HUES48 (cell line): ENCODE data around the gene HIPK2.

ENCODE experiments used
- H3K27ac ChIP-seq: one replicate; pipeline ENCODE4 v1.7.0; 2013; ENCODE audit warnings: low read depth, low read length, inconsistent platforms
- H3K27me3 ChIP-seq: 2 replicates; pipeline ENCODE4 v1.6.1; 2013; ENCODE audit warnings: mild to moderate bottlenecking, low read length; ENCODE audit not compliant: control insufficient read depth, insufficient read depth
- H3K36me3 ChIP-seq: 2 replicates; pipeline ENCODE4 v1.6.1; 2013; ENCODE audit warnings: low read length; ENCODE audit not compliant: control insufficient read depth, insufficient read depth
- H3K4me1 ChIP-seq: 2 replicates; pipeline ENCODE4 v1.6.1; 2013; ENCODE audit warnings: mild to moderate bottlenecking, low read length; ENCODE audit not compliant: control insufficient read depth, insufficient read depth
- H3K4me3 ChIP-seq: 2 replicates; pipeline ENCODE4 v1.5.1; 2013; ENCODE audit warnings: mild to moderate bottlenecking, low read depth, low read length
- H3K9ac ChIP-seq: 2 replicates; pipeline ENCODE4 v1.6.1; 2013; ENCODE audit warnings: mild to moderate bottlenecking, low read depth, low read length, moderate library complexity
- H3K9me3 ChIP-seq: 2 replicates; pipeline ENCODE4 v1.6.1; 2013; ENCODE audit warnings: low read length; ENCODE audit not compliant: control insufficient read depth, insufficient read depth

Gene HIPK2

DNA sequence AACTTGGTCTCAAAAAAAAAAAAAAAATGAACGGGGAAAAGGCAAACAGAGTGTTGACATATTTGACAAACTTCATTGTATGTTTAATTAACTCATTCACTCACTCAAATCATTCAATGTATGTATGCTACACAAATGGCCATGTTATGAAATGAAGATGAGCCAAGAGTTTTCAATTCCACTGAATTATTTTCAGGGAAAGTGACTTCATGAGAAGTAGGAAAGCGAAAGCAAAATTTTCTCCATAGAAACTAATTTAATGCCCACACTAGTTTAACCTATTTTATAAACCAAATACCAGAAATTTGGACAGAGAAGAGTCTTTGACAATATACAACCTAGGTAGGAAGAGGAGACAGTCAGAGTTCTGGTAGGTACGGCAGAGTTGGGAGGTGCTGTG is 119.5 kb downstream of the HIPK2 start:
- Histone ChIP-seq H3K36me3 (no peaks in the 10 kb centered on the region), H3K9ac (no peak overlapping the region), H3K27ac (no peak overlapping the region), H3K9me3 (no peaks in the 10 kb centered on the region), H3K4me3 (no peak overlapping the region), H3K27me3 (no peaks in the 10 kb centered on the region), H3K4me1 (peaks cover 28% of the 10 kb centered on the region)

GRCh38 chr7:139657725-139658124 is 120.1 kb downstream of the HIPK2 start:
- Histone ChIP-seq H3K4me3 (no peak overlapping the region), H3K9ac (no peak overlapping the region), H3K4me1 (peaks cover 28% of the 10 kb centered on the region), H3K27ac (no peak overlapping the region), H3K36me3 (no peaks in the 10 kb centered on the region), H3K9me3 (no peaks in the 10 kb centered on the region), H3K27me3 (no peaks in the 10 kb centered on the region)

GRCh38 chr7:139656387-139656786 is 121.4 kb downstream of the HIPK2 start:
- no peaks in the 10 kb centered on the region for H3K27me3 ChIP-seq
- no peak overlapping the region for H3K4me3 ChIP-seq
- H3K9me3 ChIP-seq: no peaks in the 10 kb centered on the region
- no peak overlapping the region for H3K9ac ChIP-seq
- H3K4me1 ChIP-seq: peaks cover 36% of the 10 kb centered on the region
- H3K36me3 ChIP-seq: no peaks in the 10 kb centered on the region
- no peak overlapping the region for H3K27ac ChIP-seq

GRCh38 chr7:139655305-139655704 is 122.5 kb downstream of the HIPK2 start:
- no peaks in the 10 kb centered on the region for H3K9me3 ChIP-seq
- no peaks in the 10 kb centered on the region for H3K27me3 ChIP-seq
- H3K4me3 ChIP-seq: no peak overlapping the region
- peaks cover 27% of the 10 kb centered on the region for H3K4me1 ChIP-seq
- H3K27ac ChIP-seq: no peak overlapping the region
- no peaks in the 10 kb centered on the region for H3K36me3 ChIP-seq
- H3K9ac ChIP-seq: no peak overlapping the region

- no peaks in the 10 kb centered on the region for H3K27me3 ChIP-seq
- peaks cover 20% of the 10 kb centered on the region for H3K4me1 ChIP-seq
- no peaks in the 10 kb centered on the region for H3K9me3 ChIP-seq
- H3K4me3 ChIP-seq: no peak overlapping the region
- no peak overlapping the region for H3K27ac ChIP-seq
- H3K36me3 ChIP-seq: no peaks in the 10 kb centered on the region
- H3K9ac ChIP-seq: no peak overlapping the region
These were observed 123.3 kb downstream of the HIPK2 start for GRCh38 chr7:139654276-139655181.

GRCh38 chr7:139651914-139652313 is 125.9 kb downstream of the HIPK2 start:
- no peak overlapping the region for H3K9ac ChIP-seq
- no peaks in the 10 kb centered on the region for H3K27me3 ChIP-seq
- no peaks in the 10 kb centered on the region for H3K9me3 ChIP-seq
- H3K4me3 ChIP-seq: no peak overlapping the region
- peaks cover 28% of the 10 kb centered on the region for H3K4me1 ChIP-seq
- H3K27ac ChIP-seq: no peak overlapping the region
- no peaks in the 10 kb centered on the region for H3K36me3 ChIP-seq

GRCh38 chr7:139651308-139651707 is 126.5 kb downstream of the HIPK2 start:
- no peaks in the 10 kb centered on the region for H3K36me3 ChIP-seq
- peaks cover 28% of the 10 kb centered on the region for H3K4me1 ChIP-seq
- H3K9me3 ChIP-seq: no peaks in the 10 kb centered on the region
- H3K27ac ChIP-seq: no peak overlapping the region
- H3K9ac ChIP-seq: no peak overlapping the region
- H3K27me3 ChIP-seq: no peaks in the 10 kb centered on the region
- H3K4me3 ChIP-seq: no peak overlapping the region

DNA sequence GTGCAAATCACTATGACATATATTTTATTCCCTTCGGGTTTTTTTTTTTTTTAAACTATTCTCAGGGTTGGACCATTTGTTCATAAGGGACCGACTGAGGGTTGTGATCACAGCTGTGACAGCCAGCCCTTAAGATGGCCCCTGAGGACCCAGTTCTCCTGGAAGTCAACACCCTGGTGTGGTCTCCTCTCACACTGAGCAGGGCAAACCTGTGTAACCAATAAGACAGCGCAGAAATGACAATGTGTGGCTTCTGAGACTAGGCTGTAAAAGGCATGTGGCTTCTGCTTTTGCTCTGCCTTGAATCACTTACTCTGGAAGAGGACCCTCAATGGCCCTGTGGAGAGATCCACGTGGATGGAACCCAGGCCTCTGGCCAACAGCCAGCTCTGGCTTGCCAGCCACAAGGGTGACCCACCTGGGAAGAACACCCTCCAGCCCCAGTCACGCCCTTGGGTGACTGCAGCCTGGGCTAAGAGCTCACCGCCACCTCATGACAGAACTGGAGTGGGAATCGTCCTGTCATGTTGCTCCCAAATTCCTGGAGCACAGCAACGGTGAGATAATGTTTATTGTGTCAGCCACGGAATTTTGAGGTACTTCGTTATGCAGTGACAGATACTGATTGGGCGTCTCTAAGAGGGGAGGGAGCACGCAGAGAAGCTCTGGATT is 127.2 kb downstream of the HIPK2 start:
- Histone ChIP-seq H3K36me3 (no peaks in the 10 kb centered on the region), H3K9me3 (no peaks in the 10 kb centered on the region), H3K9ac (no peak overlapping the region), H3K4me1 (peaks cover 28% of the 10 kb centered on the region), H3K4me3 (no peak overlapping the region), H3K27ac (no peak overlapping the region), H3K27me3 (no peaks in the 10 kb centered on the region)

DNA sequence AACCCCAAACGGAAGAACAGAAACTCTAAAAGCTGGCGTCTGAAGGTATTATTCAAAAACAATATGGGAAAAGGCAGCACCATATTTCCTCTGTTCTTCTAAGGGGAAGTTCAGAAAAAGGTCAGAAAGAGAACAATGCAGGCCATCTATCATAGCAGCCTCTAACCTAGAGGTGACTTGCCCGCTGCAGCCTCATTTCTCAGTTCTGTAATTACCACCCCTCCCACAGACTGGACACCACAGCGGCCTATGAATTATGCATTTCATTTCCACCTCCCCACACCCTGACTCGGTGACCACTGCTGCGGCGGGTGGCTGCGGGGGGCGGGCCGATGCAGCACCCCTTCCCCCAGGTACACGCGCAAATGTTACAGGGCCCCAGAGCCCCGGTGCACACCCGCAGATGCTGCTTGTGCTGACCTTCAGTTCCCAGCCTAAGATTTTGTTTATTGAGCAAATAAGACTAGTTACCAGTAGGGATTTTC is 128.8 kb downstream of the HIPK2 start:
- Histone ChIP-seq H3K9ac (no peak overlapping the region), H3K27me3 (no peaks in the 10 kb centered on the region), H3K4me1 (peaks cover 28% of the 10 kb centered on the region), H3K4me3 (no peak overlapping the region), H3K9me3 (no peaks in the 10 kb centered on the region), H3K36me3 (no peaks in the 10 kb centered on the region), H3K27ac (no peak overlapping the region)

DNA sequence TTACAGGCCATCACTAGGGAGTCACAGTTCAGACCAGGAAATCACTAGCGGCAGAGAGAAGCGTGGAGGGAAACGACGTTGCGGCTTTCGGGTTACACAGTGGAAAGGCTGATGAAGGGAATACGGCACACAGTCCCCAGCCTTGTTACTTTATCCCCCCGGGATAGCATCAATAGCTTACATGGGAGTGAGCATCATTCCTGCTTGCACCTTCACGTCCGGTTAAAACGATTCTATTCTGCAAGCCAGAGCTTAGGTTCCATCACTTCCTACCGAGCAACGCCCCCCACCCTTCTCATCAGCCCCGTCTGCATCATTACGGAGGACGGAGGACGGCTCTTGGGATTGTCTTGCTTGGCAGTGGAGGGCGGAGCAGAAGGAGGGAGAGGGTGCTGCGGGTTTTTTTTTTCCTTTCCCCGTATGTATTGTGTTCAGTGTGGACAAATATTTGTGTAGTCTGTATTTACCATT is 129.4 kb downstream of the HIPK2 start:
- Histone ChIP-seq H3K4me1 (peaks cover 28% of the 10 kb centered on the region), H3K4me3 (no peak overlapping the region), H3K27ac (no peak overlapping the region)

GRCh38 chr7:139647814-139648390 is 129.9 kb downstream of the HIPK2 start:
- H3K9ac ChIP-seq: no peak overlapping the region

More for the DNA sequence above, 129.4 kb downstream of the HIPK2 start:
- H3K9ac ChIP-seq: no peak overlapping the region
- H3K9me3 ChIP-seq: no peaks in the 10 kb centered on the region
- H3K36me3 ChIP-seq: no peaks in the 10 kb centered on the region
- H3K27me3 ChIP-seq: no peaks in the 10 kb centered on the region

More at GRCh38 chr7:139647814-139648390, 129.9 kb downstream of the HIPK2 start:
- no peaks in the 10 kb centered on the region for H3K27me3 ChIP-seq
- H3K4me3 ChIP-seq: no peak overlapping the region
- peaks cover 28% of the 10 kb centered on the region for H3K4me1 ChIP-seq
- H3K36me3 ChIP-seq: no peaks in the 10 kb centered on the region
- no peaks in the 10 kb centered on the region for H3K9me3 ChIP-seq
- H3K27ac ChIP-seq: no peak overlapping the region
